IPS-18c (cell line): ENCODE measurements around the gene STC2.
"Not testable (repeated sequence)": the region's sequence is repeated elsewhere in the genome, so short reads cannot be mapped to it uniquely, and the experiment has no call there.

Experiments used
- H3K4me3 ChIP-seq: 2 replicates; pipeline ENCODE4 v1.7.0; 2013; ENCODE audit warnings: low read depth, mild to moderate bottlenecking, low read length, moderate library complexity; ENCODE audit not compliant: insufficient read depth
- H3K9me3 ChIP-seq: one replicate; pipeline ENCODE4 v1.6.1; 2013; ENCODE audit warnings: mild to moderate bottlenecking, low read length, moderate library complexity; ENCODE audit not compliant: control insufficient read depth, insufficient read depth

The STC2 gene, protein sequence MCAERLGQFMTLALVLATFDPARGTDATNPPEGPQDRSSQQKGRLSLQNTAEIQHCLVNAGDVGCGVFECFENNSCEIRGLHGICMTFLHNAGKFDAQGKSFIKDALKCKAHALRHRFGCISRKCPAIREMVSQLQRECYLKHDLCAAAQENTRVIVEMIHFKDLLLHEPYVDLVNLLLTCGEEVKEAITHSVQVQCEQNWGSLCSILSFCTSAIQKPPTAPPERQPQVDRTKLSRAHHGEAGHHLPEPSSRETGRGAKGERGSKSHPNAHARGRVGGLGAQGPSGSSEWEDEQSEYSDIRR

DNA sequence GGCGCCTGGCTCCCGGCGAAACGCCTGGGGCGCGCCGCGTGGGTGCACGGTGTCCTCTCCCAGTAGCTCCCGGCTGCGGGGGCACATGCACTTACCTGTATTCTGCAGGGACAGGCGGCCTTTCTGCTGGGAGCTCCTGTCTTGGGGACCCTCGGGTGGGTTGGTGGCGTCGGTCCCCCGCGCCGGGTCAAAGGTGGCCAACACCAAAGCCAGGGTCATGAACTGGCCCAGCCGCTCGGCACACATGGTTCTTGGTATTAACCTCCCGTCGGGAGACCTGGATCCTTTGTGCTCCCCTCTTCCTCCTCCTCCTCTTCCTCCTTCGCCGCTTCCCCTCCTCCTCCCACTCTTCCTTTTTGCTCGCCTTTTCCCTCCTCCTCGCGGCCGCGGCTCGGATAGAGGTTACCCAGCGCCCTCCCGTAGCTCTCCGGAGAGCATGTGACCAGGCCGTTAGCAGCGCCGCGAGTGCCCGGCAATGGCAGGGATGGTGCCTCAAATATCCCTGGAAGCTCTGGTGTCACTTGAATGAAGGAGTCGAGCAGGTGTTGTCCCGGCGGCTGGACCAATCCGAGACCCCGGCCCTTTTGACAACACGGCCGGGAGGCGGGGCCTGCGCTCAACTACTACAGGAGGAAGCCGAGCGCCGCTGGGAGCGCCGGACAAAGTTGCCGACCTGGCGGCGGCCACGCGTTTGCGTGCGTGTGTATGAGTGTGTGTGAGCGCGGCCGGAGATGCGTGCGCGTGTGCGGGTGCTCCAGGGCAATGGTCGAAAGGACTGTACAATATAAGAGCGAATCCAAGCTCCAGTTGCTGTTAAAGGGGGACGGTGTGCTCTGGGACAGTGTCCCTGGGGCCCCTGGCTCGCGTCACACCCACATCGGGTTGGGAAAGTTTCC lies at the start of gene STC2:
STC2 (minus strand) TSS at position 467 of the 896 bp plus-strand sequence; CDS start at position 246, 221 bp downstream.
- Histone ChIP-seq H3K4me3 (peak within 1 kb of the TSS; percentile 85), H3K9me3 (peaks cover 4% of the 10 kb centered on the region)

DNA sequence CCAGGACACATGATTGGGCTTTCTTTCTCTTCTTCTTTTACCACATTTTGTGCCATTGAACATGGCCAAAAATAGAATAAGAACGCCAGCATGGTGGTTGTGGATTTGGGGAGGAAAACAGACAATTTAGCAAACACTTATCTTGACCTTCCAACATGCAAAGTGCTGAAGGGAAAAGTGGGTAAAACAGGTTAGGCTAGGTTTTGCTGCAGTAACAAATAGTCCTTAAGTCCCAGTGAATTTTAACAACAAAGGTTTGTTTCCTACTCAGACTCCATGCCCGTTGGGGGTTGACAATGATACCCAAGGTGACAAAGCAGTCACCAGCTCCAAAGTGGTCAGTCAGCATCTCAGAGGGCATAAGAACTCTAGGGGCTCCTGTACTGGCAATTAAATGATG lies 43.2 kb upstream of the STC2 start:
- no peak overlapping the region for H3K4me3 ChIP-seq
- peaks cover 6% of the 10 kb centered on the region for H3K9me3 ChIP-seq

DNA sequence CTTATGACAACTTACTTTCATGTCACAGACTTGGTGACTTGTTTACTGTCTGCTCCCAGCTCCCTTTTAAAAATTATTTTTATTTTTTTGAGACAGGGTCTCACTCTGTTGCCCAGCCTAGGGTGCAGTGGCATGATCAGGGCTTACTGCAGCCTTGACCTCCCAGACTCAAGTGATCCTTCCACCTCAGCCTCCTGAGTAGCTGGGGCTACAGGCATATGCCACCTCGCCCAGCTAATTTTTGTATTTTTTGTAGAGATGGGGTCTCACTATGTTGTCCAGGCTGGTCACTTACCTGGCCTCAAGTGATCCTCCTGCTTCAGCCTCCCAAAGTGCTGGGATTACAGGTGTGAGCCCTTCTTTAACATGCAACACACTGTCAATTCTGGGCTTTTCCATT lies 35.2 kb upstream of the STC2 start:
- H3K9me3 ChIP-seq, H3K4me3 ChIP-seq: not testable (repeated sequence)

DNA sequence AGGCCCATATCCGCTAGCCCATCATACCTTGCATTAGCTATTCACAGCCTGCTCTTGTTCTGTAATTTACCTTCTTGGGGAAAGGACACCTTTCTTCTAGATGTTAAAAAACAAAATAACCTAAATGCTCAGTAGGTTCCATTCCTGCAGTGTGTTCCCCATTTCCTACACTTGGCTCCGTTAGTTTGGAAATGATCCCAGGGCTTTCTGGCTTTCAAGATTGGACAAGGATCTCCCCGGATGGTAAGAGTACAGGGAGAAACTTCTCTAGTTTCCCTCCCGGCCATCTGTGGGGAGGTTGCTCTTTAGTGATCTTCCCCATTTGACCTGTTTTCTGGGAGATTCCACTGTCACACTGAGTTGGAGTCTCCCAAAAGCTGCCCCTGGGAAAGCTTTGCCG lies 27.3 kb upstream of the STC2 start:
- no peak overlapping the region for H3K4me3 ChIP-seq
- no peaks in the 10 kb centered on the region for H3K9me3 ChIP-seq

DNA sequence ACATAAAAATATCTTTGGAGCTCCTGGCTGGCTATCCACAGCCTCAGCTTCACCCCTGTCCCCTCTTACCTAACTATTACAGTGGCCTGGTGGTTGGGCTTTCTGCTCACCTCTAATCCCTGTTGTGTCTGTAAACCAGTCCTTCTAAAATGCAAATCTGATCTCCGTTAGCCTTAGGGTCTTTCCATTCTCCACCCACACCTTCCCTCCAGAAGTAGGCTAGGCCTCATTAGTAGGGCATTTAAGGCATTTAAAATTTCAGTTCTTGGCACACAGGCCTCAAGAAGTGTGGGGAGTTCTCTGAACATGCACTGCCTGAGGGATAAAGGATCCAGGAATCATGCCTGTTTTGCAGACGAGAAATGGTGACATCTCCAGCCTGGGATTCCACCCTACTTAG lies 26.4 kb upstream of the STC2 start:
- Histone ChIP-seq H3K9me3 (no peaks in the 10 kb centered on the region), H3K4me3 (no peak overlapping the region)

DNA sequence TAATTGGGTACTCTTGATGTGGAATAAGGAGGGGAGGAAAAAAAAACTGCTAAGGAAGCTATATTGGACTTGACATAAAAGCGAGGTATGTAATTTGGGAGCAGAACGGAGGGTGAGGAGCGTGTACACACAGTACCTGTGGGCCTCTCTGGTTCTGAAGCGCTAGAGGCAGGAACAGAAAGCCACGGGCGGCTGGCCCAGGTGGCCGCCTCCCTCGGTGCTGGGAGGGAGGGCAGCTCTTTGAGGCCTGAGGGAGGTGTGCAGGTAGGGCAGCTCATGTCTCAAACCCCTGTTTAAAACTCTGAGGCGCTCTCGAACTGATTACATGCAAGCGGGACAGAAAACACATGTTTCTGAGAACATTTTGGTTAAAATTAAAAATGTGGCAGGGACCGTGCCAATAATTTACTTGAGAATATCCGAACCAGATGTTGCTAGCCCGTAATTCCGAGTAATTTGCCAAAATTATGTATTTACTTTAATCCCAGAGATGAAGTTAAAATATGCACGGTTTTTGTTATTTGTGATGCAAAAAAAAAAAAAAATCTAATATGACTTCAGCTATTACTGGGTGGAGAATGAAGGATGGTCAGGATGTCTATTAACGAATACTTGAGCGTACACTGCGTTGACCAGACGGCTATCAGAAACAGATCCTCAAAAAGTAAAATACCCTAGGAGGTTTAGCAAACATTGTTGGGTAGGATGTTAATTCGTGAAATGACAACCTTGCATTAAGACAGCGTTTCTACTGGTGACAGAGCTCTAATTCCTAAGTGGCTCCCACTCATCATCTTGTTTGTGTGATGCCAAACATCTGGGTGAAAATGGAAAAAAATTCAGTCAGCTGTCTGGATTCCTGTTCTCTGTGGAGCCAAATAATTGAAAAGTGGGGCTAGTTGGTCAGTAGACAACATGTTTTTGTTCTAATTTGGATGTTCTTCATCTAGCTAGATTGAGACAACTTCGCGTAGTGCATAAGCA lies 24.4 kb upstream of the STC2 start:
- H3K4me3 ChIP-seq = no peak overlapping the region
- no peaks in the 10 kb centered on the region for H3K9me3 ChIP-seq

DNA sequence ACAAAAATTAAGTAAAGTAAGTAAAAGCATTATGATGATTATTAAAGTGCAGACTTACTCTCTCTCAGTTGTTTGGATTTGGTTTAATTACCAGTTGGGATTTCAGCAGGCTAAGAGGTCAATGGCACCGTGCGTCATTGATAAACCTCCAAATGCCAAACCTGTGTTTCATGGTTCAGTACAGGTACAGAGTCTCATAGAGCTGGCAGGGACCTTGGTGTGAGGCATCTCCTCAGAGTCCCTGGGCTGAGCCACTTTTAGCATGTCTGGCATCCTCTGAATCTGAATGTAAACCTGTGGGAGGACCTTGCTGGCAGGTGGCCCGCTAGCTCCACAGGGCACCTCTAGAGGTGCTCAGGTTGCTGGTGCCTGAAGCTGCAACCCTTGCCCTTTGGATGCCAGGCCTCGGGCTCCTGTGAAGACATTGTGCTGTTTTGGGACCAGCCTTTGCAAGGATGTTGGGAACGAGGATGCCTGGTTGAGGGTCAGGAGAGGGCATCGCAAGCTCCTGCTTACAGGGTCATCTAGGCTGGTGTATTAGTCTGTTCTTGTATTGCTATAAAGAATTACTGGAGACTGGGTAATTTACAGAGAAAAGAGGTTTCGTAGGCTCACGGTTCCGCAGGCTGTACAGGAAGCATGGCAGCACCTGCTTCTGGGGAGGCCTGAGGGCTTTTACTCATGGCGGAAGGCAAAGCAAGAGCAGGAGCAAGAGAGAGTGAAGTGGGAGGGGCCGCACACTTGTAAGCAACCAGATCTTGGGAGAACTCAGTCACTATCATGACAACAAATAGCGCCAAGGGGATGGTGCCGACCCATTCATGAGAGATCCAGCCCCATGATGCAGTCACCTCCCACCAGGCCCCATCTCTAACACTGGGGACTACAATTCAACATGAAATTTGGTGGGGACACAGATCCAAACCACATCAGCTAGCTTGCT lies 14.9 kb upstream of the STC2 start:
- Histone ChIP-seq H3K9me3 (no peaks in the 10 kb centered on the region), H3K4me3 (no peak overlapping the region)

DNA sequence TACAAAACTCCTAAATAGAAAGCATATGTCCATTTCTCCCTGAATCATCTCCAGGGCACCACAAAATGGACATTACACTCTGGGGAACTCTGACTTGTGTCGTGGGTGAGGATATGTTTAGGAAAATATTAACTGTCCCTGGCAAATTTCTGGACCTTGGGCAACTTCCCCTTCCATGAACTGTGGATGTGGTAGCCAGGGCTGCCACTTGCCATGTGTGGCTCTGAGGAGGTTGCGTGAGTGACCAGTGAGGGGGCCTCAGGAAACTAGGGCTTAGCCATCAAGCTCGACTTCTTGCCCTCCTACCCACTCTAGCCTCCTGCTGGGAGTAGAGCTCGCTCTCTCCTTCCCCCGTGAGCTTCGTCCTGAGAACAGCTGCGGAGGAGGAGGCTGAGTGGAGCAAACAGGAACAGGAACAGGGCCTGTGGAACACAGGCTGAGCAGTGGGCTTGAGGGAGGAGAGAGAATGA lies 13.8 kb upstream of the STC2 start:
- no peaks in the 10 kb centered on the region for H3K9me3 ChIP-seq

DNA sequence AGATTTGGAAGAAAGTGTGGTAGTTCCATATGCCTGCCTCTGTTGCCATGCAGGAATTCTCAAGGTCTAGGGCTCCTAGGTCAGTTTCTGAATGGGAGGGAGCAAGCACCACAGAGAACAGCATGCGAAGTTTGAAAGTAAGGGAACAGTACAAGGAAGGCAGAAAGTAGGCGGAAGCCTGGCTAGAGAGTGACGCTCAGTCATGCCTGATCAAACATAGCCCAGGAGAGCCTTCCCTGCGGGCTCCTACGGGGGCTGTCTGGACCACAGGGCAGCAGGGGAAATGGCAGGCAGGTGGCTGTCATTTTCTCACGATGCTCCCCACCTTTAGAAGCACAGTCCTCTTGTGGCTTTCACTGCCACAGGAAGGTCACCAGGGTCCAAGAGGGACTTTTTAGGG lies 12.8 kb upstream of the STC2 start:
- no peak overlapping the region for H3K4me3 ChIP-seq
- no peaks in the 10 kb centered on the region for H3K9me3 ChIP-seq

More for the DNA sequence above, 13.8 kb upstream of the STC2 start:
- no peak overlapping the region for H3K4me3 ChIP-seq

DNA sequence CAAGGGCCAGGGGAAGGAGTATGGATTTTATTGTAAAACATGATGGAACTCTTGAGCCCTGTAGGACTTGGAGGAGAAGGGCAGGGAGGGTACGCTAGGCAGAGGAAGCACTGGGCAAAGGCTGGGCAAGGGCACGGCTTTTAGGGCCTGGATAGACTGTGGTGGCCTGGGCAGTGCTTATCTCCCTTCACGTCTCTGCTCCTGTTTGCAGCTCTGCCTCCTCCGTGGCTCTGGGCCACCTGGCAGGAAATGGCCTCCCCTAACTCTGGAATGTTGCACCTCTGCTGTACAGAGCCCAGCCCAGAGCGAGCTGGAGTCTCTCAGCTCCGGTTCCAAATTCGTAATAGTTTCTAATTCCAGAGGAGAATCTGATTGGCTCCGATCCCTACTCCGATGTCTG lies 12.2 kb upstream of the STC2 start:
- H3K4me3 ChIP-seq = no peak overlapping the region
- no peaks in the 10 kb centered on the region for H3K9me3 ChIP-seq

DNA sequence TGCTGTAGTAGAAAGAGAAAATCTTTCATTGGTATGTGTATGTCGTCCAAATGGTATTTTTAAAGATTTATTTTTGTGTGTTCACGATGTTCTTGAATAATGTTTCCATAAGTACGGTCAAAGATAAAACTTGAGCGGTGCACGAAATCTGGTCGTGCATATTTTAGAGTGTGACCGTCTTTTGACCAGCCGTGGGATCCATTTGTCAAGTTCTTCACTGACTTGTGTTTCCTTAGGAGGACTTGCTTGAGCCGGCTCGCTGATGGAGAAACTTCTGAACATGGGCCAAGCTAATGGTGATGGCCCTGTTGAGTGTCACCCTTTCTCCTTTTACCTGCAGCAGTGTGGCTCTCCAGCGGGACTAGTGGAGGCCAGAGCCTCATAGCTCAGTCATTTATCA lies 11.1 kb upstream of the STC2 start:
- no peaks in the 10 kb centered on the region for H3K9me3 ChIP-seq
- H3K4me3 ChIP-seq = no peak overlapping the region

DNA sequence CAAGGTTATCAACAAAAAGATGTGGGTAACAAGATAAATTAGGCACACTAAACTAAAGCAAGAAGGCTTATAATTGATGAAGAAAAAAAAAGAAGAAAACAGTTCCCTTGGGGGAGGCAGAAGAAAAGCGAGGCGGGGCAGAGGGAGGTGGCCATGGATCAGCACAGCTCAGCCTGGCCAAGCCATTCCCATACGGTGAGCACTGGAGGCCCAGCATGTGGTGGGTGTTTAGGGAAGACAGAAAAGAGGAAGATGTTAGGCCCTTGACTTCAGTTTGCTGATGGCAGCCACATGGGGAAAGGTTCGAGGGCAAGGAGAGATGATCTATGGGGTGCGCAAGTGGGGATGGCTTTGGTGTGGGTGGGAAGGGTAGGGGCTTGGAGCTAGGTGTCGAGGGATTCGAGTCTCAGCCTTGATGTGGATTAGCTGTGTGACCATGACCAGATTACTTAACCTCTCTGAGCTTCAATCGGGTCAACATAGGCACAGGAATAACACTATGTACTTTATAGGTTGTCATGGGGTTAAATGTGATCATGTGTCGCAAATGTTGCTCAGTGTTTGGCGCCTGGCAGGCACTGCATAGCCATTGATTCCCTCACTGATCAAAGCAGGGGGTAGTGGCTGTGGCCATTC lies 10.3 kb upstream of the STC2 start:
- Histone ChIP-seq H3K4me3 (no peak overlapping the region), H3K9me3 (no peaks in the 10 kb centered on the region)

DNA sequence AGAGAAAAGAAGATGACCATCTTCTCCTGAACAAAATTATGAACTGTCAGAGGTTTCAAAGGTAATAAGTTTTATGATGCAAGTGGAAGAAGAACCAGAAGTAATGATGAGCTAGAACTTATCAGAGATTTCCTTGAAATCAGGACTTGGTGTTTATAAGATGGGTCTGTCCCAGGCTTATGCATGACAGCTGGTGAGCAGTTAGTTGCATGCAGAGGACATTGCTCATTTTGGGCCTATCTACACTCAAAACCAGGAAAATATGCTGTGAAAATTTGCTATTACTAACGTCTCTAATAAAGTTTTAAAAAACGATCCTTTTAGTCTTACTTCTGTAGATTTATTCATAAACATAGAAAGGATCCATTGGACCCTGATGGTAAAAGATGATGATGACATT lies 6.6 kb upstream of the STC2 start:
- Histone ChIP-seq H3K4me3 (no peak overlapping the region), H3K9me3 (no peaks in the 10 kb centered on the region)

DNA sequence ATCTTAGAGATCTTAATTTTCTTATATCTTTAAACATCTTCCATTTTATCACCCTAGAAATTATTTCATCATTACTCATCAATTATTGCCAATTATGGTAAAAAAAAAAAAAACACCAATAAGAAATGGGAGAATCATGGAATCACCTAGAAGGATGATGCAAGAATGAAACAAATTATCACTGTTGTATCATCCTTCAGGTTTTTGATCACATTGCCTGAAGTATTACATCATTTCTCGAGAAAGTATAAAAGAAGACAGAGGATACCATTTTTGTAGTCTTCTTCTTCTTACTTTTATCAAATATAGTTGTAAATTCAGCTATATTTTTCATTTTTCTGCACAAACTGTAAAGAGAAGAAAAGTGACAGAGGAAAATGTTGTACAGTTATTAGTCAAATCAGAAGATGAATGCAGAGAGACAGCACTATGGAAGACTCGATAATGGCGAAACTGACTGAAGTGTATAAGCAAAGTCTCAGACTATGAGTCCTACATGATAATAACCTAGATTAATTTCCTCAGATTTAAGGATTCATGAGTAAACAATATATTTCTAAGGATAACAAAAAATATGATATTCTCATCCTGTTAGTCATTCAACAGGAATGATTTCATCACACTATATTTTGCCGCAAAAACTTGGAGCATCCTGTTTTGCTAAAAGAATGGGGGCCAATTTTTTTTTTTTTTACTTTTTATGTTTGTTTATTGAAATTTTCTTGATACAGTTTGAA lies 5.9 kb upstream of the STC2 start:
- no peaks in the 10 kb centered on the region for H3K9me3 ChIP-seq
- H3K4me3 ChIP-seq = no peak overlapping the region

DNA sequence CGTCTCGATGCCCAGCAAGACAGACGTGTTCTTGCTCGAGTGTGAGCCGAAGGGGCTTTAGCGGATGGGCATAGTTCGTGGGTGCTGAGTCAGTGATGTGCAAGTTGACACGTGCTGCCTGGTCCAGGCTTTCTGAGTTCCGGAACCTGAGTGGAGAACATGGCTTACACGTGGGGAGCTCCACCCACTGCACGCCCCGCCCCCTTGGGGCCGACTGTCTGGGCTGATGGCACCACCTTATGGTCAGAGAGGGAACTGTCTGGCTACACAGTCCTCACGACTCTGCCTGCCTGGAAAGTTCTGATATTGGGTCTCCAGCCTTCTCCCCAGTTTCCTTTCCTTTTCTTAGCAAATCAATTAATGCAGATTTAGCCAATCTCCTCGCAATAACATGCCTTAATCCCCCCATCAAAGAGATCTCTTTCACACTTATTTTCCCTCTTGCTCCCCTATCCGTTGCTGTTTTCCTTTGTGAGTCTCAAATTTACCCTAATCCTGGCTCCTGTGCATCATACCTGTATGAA lies 3.8 kb upstream of the STC2 start:
- Histone ChIP-seq H3K9me3 (peaks cover 4% of the 10 kb centered on the region), H3K4me3 (no peak overlapping the region)
